CD4-positive, alpha-beta T cell treated with Interleukin-10 for 1 hour (primary cell): ENCODE measurements around the gene ZNF341.
"Not testable (repeated sequence)": the region's sequence is repeated elsewhere in the genome, so short reads cannot be mapped to it uniquely, and the experiment has no call there.

ENCODE experiments used
- DNase-seq: peaks from one replicate; pipeline ENCODE4 v3.0.0-alpha.2; 2020

The ZNF341 gene

GRCh38 chr20:33731693-33732165 lies at the start of gene ZNF341:
Gene ZNF341 (plus strand): TSS chr20:33731996. CDS start chr20:33732022, 26 bp downstream.
- DNase-seq = peak; percentile 93

GRCh38 chr20:33684533-33685327 lies 47.1 kb upstream of the ZNF341 start:
- no peak for DNase-seq

- DNase-seq = peak; percentile 38
These were observed 46.3 kb upstream of the ZNF341 start for GRCh38 chr20:33685328-33686099.

- DNase-seq = peak; percentile 95
These were observed 45.5 kb upstream of the ZNF341 start, which contains the start of gene E2F1 for GRCh38 chr20:33686100-33686983. Gene E2F1 (minus strand): TSS chr20:33686385. CDS start chr20:33686264, 121 bp downstream.

GRCh38 chr20:33686984-33687366 lies 44.8 kb upstream of the ZNF341 start:
- no peak for DNase-seq

GRCh38 chr20:33687370-33687915 lies 44.4 kb upstream of the ZNF341 start:
- no peak for DNase-seq

- no peak for DNase-seq
These were observed 43.5 kb upstream of the ZNF341 start for GRCh38 chr20:33687993-33688937.

- no peak for DNase-seq
These were observed 42.8 kb upstream of the ZNF341 start for GRCh38 chr20:33688938-33689424.

- no peak for DNase-seq
These were observed 42.3 kb upstream of the ZNF341 start for GRCh38 chr20:33689493-33689892.

- peak; percentile 52 for DNase-seq
These were observed 41.8 kb upstream of the ZNF341 start for GRCh38 chr20:33689973-33690372.

- DNase-seq = no peak
These were observed 38.5 kb upstream of the ZNF341 start for GRCh38 chr20:33693289-33693688.

- no peak for DNase-seq
These were observed 37.8 kb upstream of the ZNF341 start for GRCh38 chr20:33693741-33694638.

GRCh38 chr20:33694639-33695012 lies 37.2 kb upstream of the ZNF341 start:
- DNase-seq = no peak

GRCh38 chr20:33696448-33696847 lies 35.3 kb upstream of the ZNF341 start:
- DNase-seq = no peak

GRCh38 chr20:33697129-33697528 lies 34.7 kb upstream of the ZNF341 start:
- no peak for DNase-seq

- DNase-seq = not testable (repeated sequence)
These were observed 32.8 kb upstream of the ZNF341 start for GRCh38 chr20:33698966-33699365.

GRCh38 chr20:33700696-33701441 lies 30.9 kb upstream of the ZNF341 start:
- DNase-seq = not testable (repeated sequence)

GRCh38 chr20:33701629-33702450 lies 30.0 kb upstream of the ZNF341 start:
- no peak for DNase-seq
